Stimulated activated CD4-positive, alpha-beta T cell treated with anti-CD3 and anti-CD28 coated beads, TNF-alpha, amount 100 ng/mL, for 48 hours (primary cell): ENCODE measurements around the gene FBXO46.
"Not testable (repeated sequence)": the region's sequence is repeated elsewhere in the genome, so short reads cannot be mapped to it uniquely, and the experiment has no call there.

ENCODE experiments used
- DNase-seq, 3 donors: peaks; one replicate each; pipeline ENCODE4 v3.0.0-alpha.2; 2020; ENCODE audit warnings: low read depth in 3 of 3

The FBXO46 gene

GRCh38 chr19:45685045-45685444 lies 45.7 kb downstream of the FBXO46 start:
- DNase-seq, result not testable (repeated sequence)

- DNase-seq, result no peak
These were observed 47.8 kb downstream of the FBXO46 start for GRCh38 chr19:45682908-45683307.

GRCh38 chr19:45682117-45682516 lies 48.6 kb downstream of the FBXO46 start:
- no peak for DNase-seq

- DNase-seq, result peak; percentile 68 to 75 (median 70)
These were observed 49.2 kb downstream of the FBXO46 start for GRCh38 chr19:45681391-45682015.

- peak; percentile 69 to 91 (median 86) for DNase-seq
These were observed 53.1 kb downstream of the FBXO46 start for GRCh38 chr19:45677351-45678230.

- peak in 1 of 3 donors; percentile 37 for DNase-seq
These were observed 53.8 kb downstream of the FBXO46 start for GRCh38 chr19:45676851-45677263.

- DNase-seq, result no peak
These were observed 55.8 kb downstream of the FBXO46 start for GRCh38 chr19:45674946-45675345.

GRCh38 chr19:45670670-45671453 lies 59.8 kb downstream of the FBXO46 start:
- peak; percentile 43 to 86 (median 62) for DNase-seq

GRCh38 chr19:45668342-45668871 lies 62.3 kb downstream of the FBXO46 start:
- peak in 1 of 3 donors; percentile 31 for DNase-seq

GRCh38 chr19:45667620-45668341 lies 62.9 kb downstream of the FBXO46 start, which contains the start of gene GIPR:
Gene GIPR, plus strand, starts transcription at chr19:45668221. Its CDS starts 1,300 bp downstream, at chr19:45669521.
- peak; percentile 48 to 74 (median 70) for DNase-seq

GRCh38 chr19:45664575-45664974 lies 66.1 kb downstream of the FBXO46 start:
- DNase-seq, result no peak

- DNase-seq, result no peak
These were observed 66.9 kb downstream of the FBXO46 start for GRCh38 chr19:45663800-45664199.

GRCh38 chr19:45660636-45661035 lies 70.1 kb downstream of the FBXO46 start:
- no peak for DNase-seq
